Measurements from ENCODE around the gene NFIX.

NFIX gene

GRCh38 chr19:13054626-13055212, 59.4 kb downstream of the NFIX start:
- Histone ChIP-seq H3K4me3 (ENCODE audit: low read length) (peak overlapping the region; percentile 7; the same call in 1 of the 2 replicates), H3K27ac (ENCODE audit: low read depth, low read length) (no peak overlapping the region), H3K27me3 (ENCODE audit: insufficient read depth, low read length) (peaks cover 99% of the 10 kb centered on the region), H3K9me3 (ENCODE audit: insufficient read depth, low read depth, low read length) (no peaks in the 10 kb centered on the region), H3K4me1 (ENCODE audit: insufficient read depth, low read length) (peaks cover 57% of the 10 kb centered on the region), H3K9ac (ENCODE audit: low read depth, low read length) (no peak overlapping the region), H3K36me3 (ENCODE audit: insufficient read depth, low read length) (no peaks in the 10 kb centered on the region)
- 29% methylated on average over 11 of the region's 11 CpGs for WGBS

- Histone ChIP-seq H3K4me3 (ENCODE audit: low read length) (peak overlapping the region; percentile 34), H3K36me3 (ENCODE audit: insufficient read depth, low read length) (no peaks in the 10 kb centered on the region), H3K9ac (ENCODE audit: low read depth, low read length) (no peak overlapping the region), H3K27ac (ENCODE audit: low read depth, low read length) (no peak overlapping the region), H3K4me1 (ENCODE audit: insufficient read depth, low read length) (peaks cover 60% of the 10 kb centered on the region), H3K27me3 (ENCODE audit: insufficient read depth, low read length) (peaks cover 99% of the 10 kb centered on the region), H3K9me3 (ENCODE audit: insufficient read depth, low read depth, low read length) (no peaks in the 10 kb centered on the region)
- 3% methylated on average over 28 of the region's 29 CpGs for WGBS
These were observed 60.2 kb downstream of the NFIX start for GRCh38 chr19:13055213-13056051.

- no peaks in the 10 kb centered on the region for H3K36me3 ChIP-seq (ENCODE audit: insufficient read depth, low read length)
- no peak overlapping the region for H3K9ac ChIP-seq (ENCODE audit: low read depth, low read length)
- peaks cover 66% of the 10 kb centered on the region for H3K4me1 ChIP-seq (ENCODE audit: insufficient read depth, low read length)
- 11% methylated on average over 15 of the region's 17 CpGs for WGBS
- no peak overlapping the region for H3K27ac ChIP-seq (ENCODE audit: low read depth, low read length)
- peak overlapping the region; percentile 34 for H3K4me3 ChIP-seq (ENCODE audit: low read length)
- no peaks in the 10 kb centered on the region for H3K9me3 ChIP-seq (ENCODE audit: insufficient read depth, low read depth, low read length)
- H3K27me3 ChIP-seq (ENCODE audit: insufficient read depth, low read length), result peaks cover 99% of the 10 kb centered on the region
These were observed 60.9 kb downstream of the NFIX start for GRCh38 chr19:13056052-13056660.

GRCh38 chr19:13057147-13057572, 61.9 kb downstream of the NFIX start:
- Histone ChIP-seq H3K4me3 (ENCODE audit: low read length) (no peak overlapping the region), H3K27me3 (ENCODE audit: insufficient read depth, low read length) (peaks cover 100% of the 10 kb centered on the region), H3K9ac (ENCODE audit: low read depth, low read length) (no peak overlapping the region), H3K36me3 (ENCODE audit: insufficient read depth, low read length) (no peaks in the 10 kb centered on the region), H3K9me3 (ENCODE audit: insufficient read depth, low read depth, low read length) (no peaks in the 10 kb centered on the region), H3K27ac (ENCODE audit: low read depth, low read length) (no peak overlapping the region), H3K4me1 (ENCODE audit: insufficient read depth, low read length) (peaks cover 60% of the 10 kb centered on the region)
- 9% methylated on average over 10 of the region's 15 CpGs for WGBS

GRCh38 chr19:13057744-13058143, 62.5 kb downstream of the NFIX start:
- 52% methylated on average over 2 of the region's 2 CpGs for WGBS
- Histone ChIP-seq H3K9ac (ENCODE audit: low read depth, low read length) (no peak overlapping the region), H3K4me3 (ENCODE audit: low read length) (no peak overlapping the region), H3K36me3 (ENCODE audit: insufficient read depth, low read length) (no peaks in the 10 kb centered on the region), H3K27me3 (ENCODE audit: insufficient read depth, low read length) (peaks cover 100% of the 10 kb centered on the region), H3K27ac (ENCODE audit: low read depth, low read length) (no peak overlapping the region), H3K4me1 (ENCODE audit: insufficient read depth, low read length) (peaks cover 58% of the 10 kb centered on the region), H3K9me3 (ENCODE audit: insufficient read depth, low read depth, low read length) (no peaks in the 10 kb centered on the region)

GRCh38 chr19:13058951-13059660, 63.8 kb downstream of the NFIX start:
- H3K27ac ChIP-seq (ENCODE audit: low read depth, low read length), result no peak overlapping the region
- H3K9ac ChIP-seq (ENCODE audit: low read depth, low read length), result no peak overlapping the region
- no peak overlapping the region for H3K4me3 ChIP-seq (ENCODE audit: low read length)
- no peaks in the 10 kb centered on the region for H3K36me3 ChIP-seq (ENCODE audit: insufficient read depth, low read length)
- peaks cover 50% of the 10 kb centered on the region for H3K4me1 ChIP-seq (ENCODE audit: insufficient read depth, low read length)
- 57% methylated on average over 12 of the region's 12 CpGs for WGBS
- no peaks in the 10 kb centered on the region for H3K9me3 ChIP-seq (ENCODE audit: insufficient read depth, low read depth, low read length)
- peaks cover 100% of the 10 kb centered on the region for H3K27me3 ChIP-seq (ENCODE audit: insufficient read depth, low read length)

GRCh38 chr19:13060233-13060963, 65.1 kb downstream of the NFIX start:
- H3K27me3 ChIP-seq (ENCODE audit: insufficient read depth, low read length), result peaks cover 100% of the 10 kb centered on the region
- no peak overlapping the region for H3K27ac ChIP-seq (ENCODE audit: low read depth, low read length)
- H3K4me3 ChIP-seq (ENCODE audit: low read length), result peak overlapping the region; percentile 54
- no peak overlapping the region for H3K9ac ChIP-seq (ENCODE audit: low read depth, low read length)
- 24% methylated on average over 19 of the region's 19 CpGs for WGBS
- no peaks in the 10 kb centered on the region for H3K9me3 ChIP-seq (ENCODE audit: insufficient read depth, low read depth, low read length)
- H3K36me3 ChIP-seq (ENCODE audit: insufficient read depth, low read length), result no peaks in the 10 kb centered on the region
- peaks cover 41% of the 10 kb centered on the region for H3K4me1 ChIP-seq (ENCODE audit: insufficient read depth, low read length)

- Histone ChIP-seq H3K4me3 (ENCODE audit: low read length) (peak overlapping the region; percentile 54), H3K9me3 (ENCODE audit: insufficient read depth, low read depth, low read length) (no peaks in the 10 kb centered on the region), H3K4me1 (ENCODE audit: insufficient read depth, low read length) (peaks cover 36% of the 10 kb centered on the region), H3K27me3 (ENCODE audit: insufficient read depth, low read length) (peaks cover 96% of the 10 kb centered on the region), H3K36me3 (ENCODE audit: insufficient read depth, low read length) (no peaks in the 10 kb centered on the region), H3K27ac (ENCODE audit: low read depth, low read length) (no peak overlapping the region), H3K9ac (ENCODE audit: low read depth, low read length) (no peak overlapping the region)
- WGBS, result 2% methylated on average over 40 of the region's 40 CpGs
These were observed 66.0 kb downstream of the NFIX start for GRCh38 chr19:13060964-13061927.

GRCh38 chr19:13062317-13062716, 67.0 kb downstream of the NFIX start:
- Histone ChIP-seq H3K4me1 (ENCODE audit: insufficient read depth, low read length) (peaks cover 25% of the 10 kb centered on the region), H3K27ac (ENCODE audit: low read depth, low read length) (no peak overlapping the region), H3K9ac (ENCODE audit: low read depth, low read length) (no peak overlapping the region), H3K9me3 (ENCODE audit: insufficient read depth, low read depth, low read length) (no peaks in the 10 kb centered on the region), H3K4me3 (ENCODE audit: low read length) (no peak overlapping the region), H3K27me3 (ENCODE audit: insufficient read depth, low read length) (peaks cover 85% of the 10 kb centered on the region), H3K36me3 (ENCODE audit: insufficient read depth, low read length) (no peaks in the 10 kb centered on the region)

Measured in HUES64 (cell line).